IPS-20b (cell line): ENCODE results near the gene ACSS1.

Experiments used
- H3K27ac ChIP-seq: one replicate; pipeline ENCODE4 v1.5.1; 2013; ENCODE audit warnings: low read length
- H3K27me3 ChIP-seq: 2 replicates; pipeline ENCODE4 v1.6.1; 2013; ENCODE audit warnings: mild to moderate bottlenecking, low read length, inconsistent platforms; ENCODE audit not compliant: insufficient read depth
- H3K36me3 ChIP-seq: 2 replicates; pipeline ENCODE4 v1.6.1; 2013; ENCODE audit warnings: low read depth, mild to moderate bottlenecking, inconsistent platforms, low read length, moderate library complexity; ENCODE audit not compliant: insufficient read depth
- H3K4me1 ChIP-seq: 2 replicates; pipeline ENCODE4 v1.6.1; 2013; ENCODE audit warnings: mild to moderate bottlenecking, control low read depth, inconsistent platforms, low read length, moderate library complexity; ENCODE audit not compliant: insufficient read depth
- H3K4me3 ChIP-seq: 2 replicates; pipeline ENCODE4 v1.5.1; 2013; ENCODE audit warnings: mild to moderate bottlenecking, low read length, inconsistent platforms
- H3K9ac ChIP-seq: 2 replicates; pipeline ENCODE4 v1.6.1; 2013; ENCODE audit warnings: low read depth, mild to moderate bottlenecking, inconsistent platforms, low read length, moderate library complexity
- H3K9me3 ChIP-seq: 2 replicates; pipeline ENCODE4 v1.6.1; 2013; ENCODE audit warnings: mild to moderate bottlenecking, low read depth, low read length, inconsistent platforms; ENCODE audit not compliant: insufficient read depth

ACSS1 gene

GRCh38 chr20:25019381-25020155, 38.4 kb downstream of the ACSS1 start:
- no peak overlapping the region for H3K4me3 ChIP-seq
- H3K9ac ChIP-seq = no peak overlapping the region
- no peaks in the 10 kb centered on the region for H3K9me3 ChIP-seq
- H3K27ac ChIP-seq = no peak overlapping the region
- peaks cover 8% of the 10 kb centered on the region; the same call in 1 of the 2 replicates for H3K4me1 ChIP-seq
- H3K36me3 ChIP-seq = no peaks in the 10 kb centered on the region
- H3K27me3 ChIP-seq = no peaks in the 10 kb centered on the region

- H3K9me3 ChIP-seq = no peaks in the 10 kb centered on the region
- H3K4me1 ChIP-seq = peaks cover 8% of the 10 kb centered on the region; the same call in 1 of the 2 replicates
- no peaks in the 10 kb centered on the region for H3K27me3 ChIP-seq
- no peak overlapping the region for H3K4me3 ChIP-seq
- H3K36me3 ChIP-seq = no peaks in the 10 kb centered on the region
- H3K27ac ChIP-seq = no peak overlapping the region
- no peak overlapping the region for H3K9ac ChIP-seq
Observed at GRCh38 chr20:25018841-25019240, 39.1 kb downstream of the ACSS1 start.

- no peaks in the 10 kb centered on the region for H3K27me3 ChIP-seq
- no peak overlapping the region for H3K27ac ChIP-seq
- peaks cover 8% of the 10 kb centered on the region; the same call in 1 of the 2 replicates for H3K4me1 ChIP-seq
Observed at GRCh38 chr20:25018425-25018824, 39.5 kb downstream of the ACSS1 start.

GRCh38 chr20:25017257-25017803, 40.6 kb downstream of the ACSS1 start:
- Histone ChIP-seq H3K9me3 (no peaks in the 10 kb centered on the region), H3K27ac (no peak overlapping the region), H3K4me3 (no peak overlapping the region), H3K9ac (no peak overlapping the region), H3K4me1 (peaks cover 8% of the 10 kb centered on the region; the same call in 1 of the 2 replicates), H3K36me3 (no peaks in the 10 kb centered on the region), H3K27me3 (no peaks in the 10 kb centered on the region)

More at GRCh38 chr20:25018425-25018824, 39.5 kb downstream of the ACSS1 start:
- Histone ChIP-seq H3K4me3 (no peak overlapping the region), H3K9ac (no peak overlapping the region), H3K36me3 (no peaks in the 10 kb centered on the region), H3K9me3 (no peaks in the 10 kb centered on the region)

GRCh38 chr20:25016471-25016870, 41.5 kb downstream of the ACSS1 start:
- Histone ChIP-seq H3K4me3 (no peak overlapping the region), H3K27me3 (no peaks in the 10 kb centered on the region), H3K27ac (no peak overlapping the region), H3K4me1 (peaks cover 8% of the 10 kb centered on the region; the same call in 1 of the 2 replicates), H3K9ac (no peak overlapping the region), H3K36me3 (no peaks in the 10 kb centered on the region), H3K9me3 (no peaks in the 10 kb centered on the region)

GRCh38 chr20:25015986-25016385, 42.0 kb downstream of the ACSS1 start:
- H3K9ac ChIP-seq = no peak overlapping the region
- no peak overlapping the region for H3K4me3 ChIP-seq
- no peak overlapping the region for H3K27ac ChIP-seq
- no peaks in the 10 kb centered on the region for H3K27me3 ChIP-seq
- H3K9me3 ChIP-seq = no peaks in the 10 kb centered on the region
- peaks cover 8% of the 10 kb centered on the region; the same call in 1 of the 2 replicates for H3K4me1 ChIP-seq
- H3K36me3 ChIP-seq = no peaks in the 10 kb centered on the region

GRCh38 chr20:25014816-25015215, 43.1 kb downstream of the ACSS1 start:
- Histone ChIP-seq H3K27ac (no peak overlapping the region), H3K9me3 (no peaks in the 10 kb centered on the region), H3K27me3 (no peaks in the 10 kb centered on the region), H3K4me1 (peaks cover 8% of the 10 kb centered on the region; the same call in 1 of the 2 replicates), H3K9ac (no peak overlapping the region), H3K4me3 (no peak overlapping the region), H3K36me3 (no peaks in the 10 kb centered on the region)

- no peaks in the 10 kb centered on the region for H3K9me3 ChIP-seq
- no peak overlapping the region for H3K4me3 ChIP-seq
- H3K4me1 ChIP-seq = peaks cover 8% of the 10 kb centered on the region; the same call in 1 of the 2 replicates
- no peaks in the 10 kb centered on the region for H3K36me3 ChIP-seq
- no peak overlapping the region for H3K9ac ChIP-seq
- H3K27me3 ChIP-seq = no peaks in the 10 kb centered on the region
- H3K27ac ChIP-seq = no peak overlapping the region
Observed at GRCh38 chr20:25013478-25014380, 44.2 kb downstream of the ACSS1 start.

GRCh38 chr20:25012616-25013189, 45.2 kb downstream of the ACSS1 start:
- H3K9me3 ChIP-seq = no peaks in the 10 kb centered on the region
- no peaks in the 10 kb centered on the region for H3K36me3 ChIP-seq
- no peak overlapping the region for H3K4me3 ChIP-seq
- peaks cover 6% of the 10 kb centered on the region; the same call in 1 of the 2 replicates for H3K4me1 ChIP-seq
- H3K9ac ChIP-seq = no peak overlapping the region
- no peaks in the 10 kb centered on the region for H3K27me3 ChIP-seq
- H3K27ac ChIP-seq = no peak overlapping the region

GRCh38 chr20:25011831-25012241, 46.1 kb downstream of the ACSS1 start:
- no peaks in the 10 kb centered on the region for H3K4me1 ChIP-seq
- H3K27me3 ChIP-seq = no peaks in the 10 kb centered on the region
- no peak overlapping the region for H3K4me3 ChIP-seq
- H3K9me3 ChIP-seq = no peaks in the 10 kb centered on the region
- H3K36me3 ChIP-seq = no peaks in the 10 kb centered on the region
- no peak overlapping the region for H3K27ac ChIP-seq
- H3K9ac ChIP-seq = no peak overlapping the region

GRCh38 chr20:25011261-25011660, 46.7 kb downstream of the ACSS1 start:
- H3K9me3 ChIP-seq = no peaks in the 10 kb centered on the region
- H3K9ac ChIP-seq = no peak overlapping the region
- no peaks in the 10 kb centered on the region for H3K27me3 ChIP-seq
- no peak overlapping the region for H3K27ac ChIP-seq
- no peaks in the 10 kb centered on the region for H3K4me1 ChIP-seq
- no peak overlapping the region for H3K4me3 ChIP-seq
- no peaks in the 10 kb centered on the region for H3K36me3 ChIP-seq
